ENCODE measurements around the gene NELL1.

DNA sequence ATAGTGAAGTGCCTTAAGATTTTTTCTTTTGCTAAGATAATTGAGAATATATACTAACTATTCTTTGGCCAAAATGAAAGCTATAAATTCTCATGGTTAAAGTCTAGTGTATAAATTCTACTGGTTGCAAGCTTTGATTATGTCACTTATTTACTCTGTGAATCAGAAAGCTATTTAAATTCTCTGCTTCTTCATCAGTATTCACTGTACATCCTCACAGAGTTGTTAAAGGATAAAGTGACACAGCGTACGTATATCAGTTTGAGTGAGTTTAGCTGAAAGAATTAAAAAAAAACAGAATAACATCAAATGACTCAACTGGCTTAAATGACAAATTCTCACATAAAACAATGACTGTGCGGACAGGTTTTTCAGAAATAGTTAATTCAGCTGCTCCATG lies 453.1 kb downstream of the NELL1 start:
- TF ChIP-seq EP300 (IDR thresholded peaks at IDR 0.05; ENCODE audit: borderline replicate concordance in 1 of 2, low read depth in 1 of 2, low read length in 1 of 2) (no peak), SMC3 (IDR thresholded peaks at IDR 0.05; ENCODE audit: low read depth, low read length) (no peak), TAF1 (IDR thresholded peaks at IDR 0.05; ENCODE audit: borderline replicate concordance, low read depth, low read length) (no peak)
- TF ChIP-seq, protein P1, sequence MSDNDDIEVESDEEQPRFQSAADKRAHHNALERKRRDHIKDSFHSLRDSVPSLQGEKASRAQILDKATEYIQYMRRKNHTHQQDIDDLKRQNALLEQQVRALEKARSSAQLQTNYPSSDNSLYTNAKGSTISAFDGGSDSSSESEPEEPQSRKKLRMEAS (IDR thresholded peaks at IDR 0.05; ENCODE audit: low read depth) = no peak
- TF ChIP-seq, protein P2, sequence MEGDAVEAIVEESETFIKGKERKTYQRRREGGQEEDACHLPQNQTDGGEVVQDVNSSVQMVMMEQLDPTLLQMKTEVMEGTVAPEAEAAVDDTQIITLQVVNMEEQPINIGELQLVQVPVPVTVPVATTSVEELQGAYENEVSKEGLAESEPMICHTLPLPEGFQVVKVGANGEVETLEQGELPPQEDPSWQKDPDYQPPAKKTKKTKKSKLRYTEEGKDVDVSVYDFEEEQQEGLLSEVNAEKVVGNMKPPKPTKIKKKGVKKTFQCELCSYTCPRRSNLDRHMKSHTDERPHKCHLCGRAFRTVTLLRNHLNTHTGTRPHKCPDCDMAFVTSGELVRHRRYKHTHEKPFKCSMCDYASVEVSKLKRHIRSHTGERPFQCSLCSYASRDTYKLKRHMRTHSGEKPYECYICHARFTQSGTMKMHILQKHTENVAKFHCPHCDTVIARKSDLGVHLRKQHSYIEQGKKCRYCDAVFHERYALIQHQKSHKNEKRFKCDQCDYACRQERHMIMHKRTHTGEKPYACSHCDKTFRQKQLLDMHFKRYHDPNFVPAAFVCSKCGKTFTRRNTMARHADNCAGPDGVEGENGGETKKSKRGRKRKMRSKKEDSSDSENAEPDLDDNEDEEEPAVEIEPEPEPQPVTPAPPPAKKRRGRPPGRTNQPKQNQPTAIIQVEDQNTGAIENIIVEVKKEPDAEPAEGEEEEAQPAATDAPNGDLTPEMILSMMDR (IDR thresholded peaks at IDR 0.05) = no peak
